Measurements from ENCODE around the gene KIAA0232.

- TF ChIP-seq JUND (IDR thresholded peaks at IDR 0.05; ENCODE audit: low read length) (no peak), SUZ12 (IDR thresholded peaks at IDR 0.05; ENCODE audit: low read length) (no peak), CHD2 (IDR thresholded peaks at IDR 0.05; ENCODE audit: low read length) (no peak), EP300 (IDR thresholded peaks at IDR 0.05; ENCODE audit: borderline replicate concordance in 1 of 2, low read depth in 2 of 2, low read length in 2 of 2) (no peak), CTCF (IDR thresholded peaks at IDR 0.05; ENCODE audit: control extremely low read depth in 1 of 3, insufficient read depth in 1 of 3, low read depth in 1 of 3, low read length in 3 of 3) (no peak), EZH2 (IDR thresholded peaks at IDR 0.05; ENCODE audit: low read depth, low read length, severe bottlenecking) (no peak)
Observed at GRCh38 chr4:6909970-6910339, 127.4 kb downstream of the KIAA0232 start.

Measured in H1 (cell line).